Superior temporal gyrus (tissue), 1 donor: ENCODE data around the gene PPP5C.

Experiments used
- DNase-seq: peaks from one replicate; pipeline ENCODE4 v3.0.0-alpha.2; 2016; ENCODE audit errors: extremely low spot score

Gene PPP5C

GRCh38 chr19:46330319-46330918 lies 16.5 kb upstream of the PPP5C start:
- no peak for DNase-seq

- DNase-seq = no peak
Observed at GRCh38 chr19:46337487-46337886, 9.4 kb upstream of the PPP5C start.

- DNase-seq = no peak
Observed at GRCh38 chr19:46339446-46339845, 7.4 kb upstream of the PPP5C start.

- DNase-seq = no peak
Observed at GRCh38 chr19:46340051-46340659, 6.7 kb upstream of the PPP5C start.

DNA sequence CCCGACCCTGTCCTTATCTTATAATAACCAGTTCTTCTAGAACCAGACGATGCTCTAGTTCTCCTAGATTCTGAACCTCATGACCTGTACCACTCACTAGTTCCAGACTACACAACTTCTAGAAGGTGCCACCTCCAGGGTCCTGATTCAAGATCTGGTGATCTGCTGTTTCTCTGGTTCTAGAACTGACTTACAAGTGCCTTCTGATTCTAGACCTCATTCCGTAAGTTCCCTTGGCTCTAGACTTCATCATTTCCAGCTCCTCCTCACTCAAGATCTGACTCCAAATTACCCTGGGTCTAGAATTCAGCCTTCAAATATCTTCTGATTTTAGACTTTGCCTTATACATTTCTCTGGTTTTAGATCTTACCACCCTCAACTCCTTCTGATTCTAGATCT lies 5.0 kb upstream of the PPP5C start:
- no peak for DNase-seq

DNA sequence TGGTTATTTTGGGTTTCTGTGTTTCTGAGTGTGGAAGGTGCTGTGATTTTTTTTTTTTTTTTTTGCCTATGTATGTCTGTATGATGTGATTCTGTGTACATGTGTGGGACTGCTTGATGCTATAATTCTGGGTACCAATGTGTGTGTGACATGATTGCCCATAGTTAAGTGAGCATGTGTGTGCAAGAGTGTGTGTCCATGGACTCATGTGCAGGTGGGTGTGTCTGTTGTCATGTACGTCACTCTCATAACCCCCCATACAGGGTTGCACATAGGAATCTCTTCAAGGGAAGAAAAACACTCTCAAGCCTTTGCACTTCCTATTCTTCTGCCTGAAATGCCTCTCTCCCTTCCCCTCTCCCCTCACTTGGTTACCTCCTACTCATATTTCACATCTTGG lies 2.5 kb upstream of the PPP5C start:
- no peak for DNase-seq

GRCh38 chr19:46345157-46345556 lies 1.7 kb upstream of the PPP5C start:
- no peak for DNase-seq

- DNase-seq = no peak
Observed at GRCh38 chr19:46347572-46347883, 641 bp downstream of the PPP5C start.

DNA sequence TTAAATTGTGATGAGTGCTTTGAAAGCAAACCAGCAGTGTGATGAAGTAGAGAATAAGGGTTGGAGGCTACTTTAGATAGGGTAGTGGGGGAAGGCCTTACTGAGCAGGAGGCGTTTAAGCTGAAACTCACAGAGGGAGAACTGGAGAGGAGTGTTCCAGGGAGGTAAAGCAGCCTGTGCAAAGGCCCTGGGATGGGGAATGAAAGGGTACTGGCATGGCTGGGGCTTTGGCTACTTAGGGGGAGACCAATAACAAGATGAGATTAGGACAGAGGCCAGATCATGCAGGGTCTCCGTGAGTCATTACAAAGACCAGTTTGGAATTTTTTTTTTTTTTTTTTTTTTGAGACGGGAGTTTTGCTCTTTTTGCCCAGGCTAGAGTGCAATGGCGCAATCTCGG lies 1.1 kb downstream of the PPP5C start:
- no peak for DNase-seq

DNA sequence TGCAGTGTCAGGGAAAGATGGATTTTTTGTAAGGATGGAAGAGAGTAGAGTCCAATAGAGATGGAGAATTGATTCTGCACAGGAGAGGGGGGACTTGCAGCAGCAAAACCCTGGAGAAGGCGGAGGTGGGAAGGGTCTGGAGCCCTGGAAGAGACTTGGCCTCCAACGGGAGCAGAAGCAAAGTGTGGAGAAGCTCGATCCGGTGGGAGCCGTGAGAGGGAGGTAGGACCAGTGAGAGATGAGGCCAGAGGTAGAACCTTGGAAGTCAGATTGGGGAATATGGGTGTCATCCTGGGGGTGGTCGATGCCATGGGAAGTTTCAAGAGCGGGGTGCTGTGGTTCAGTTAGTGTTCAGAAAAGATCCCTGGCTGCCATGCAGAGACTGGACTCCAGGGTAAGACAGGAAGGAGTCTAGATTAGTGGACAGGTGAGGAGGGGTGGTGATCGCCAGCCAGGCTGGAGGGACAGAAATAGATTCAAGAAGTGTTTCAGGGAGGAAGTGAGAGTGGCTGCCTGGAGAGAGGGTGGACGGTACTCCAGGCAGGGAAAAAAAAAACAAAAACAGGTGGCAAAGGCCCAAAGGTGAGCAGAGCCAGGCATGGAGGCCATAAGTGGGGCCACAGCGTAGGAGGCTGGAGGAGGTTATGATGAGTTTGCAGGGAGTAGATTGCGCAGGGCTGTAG lies 2.6 kb downstream of the PPP5C start:
- no peak for DNase-seq

- no peak for DNase-seq
Observed at GRCh38 chr19:46350029-46350757, 3.3 kb downstream of the PPP5C start.

GRCh38 chr19:46350758-46351159 lies 3.9 kb downstream of the PPP5C start:
- no peak for DNase-seq

GRCh38 chr19:46351241-46352041 lies 4.6 kb downstream of the PPP5C start:
- DNase-seq = no peak

DNA sequence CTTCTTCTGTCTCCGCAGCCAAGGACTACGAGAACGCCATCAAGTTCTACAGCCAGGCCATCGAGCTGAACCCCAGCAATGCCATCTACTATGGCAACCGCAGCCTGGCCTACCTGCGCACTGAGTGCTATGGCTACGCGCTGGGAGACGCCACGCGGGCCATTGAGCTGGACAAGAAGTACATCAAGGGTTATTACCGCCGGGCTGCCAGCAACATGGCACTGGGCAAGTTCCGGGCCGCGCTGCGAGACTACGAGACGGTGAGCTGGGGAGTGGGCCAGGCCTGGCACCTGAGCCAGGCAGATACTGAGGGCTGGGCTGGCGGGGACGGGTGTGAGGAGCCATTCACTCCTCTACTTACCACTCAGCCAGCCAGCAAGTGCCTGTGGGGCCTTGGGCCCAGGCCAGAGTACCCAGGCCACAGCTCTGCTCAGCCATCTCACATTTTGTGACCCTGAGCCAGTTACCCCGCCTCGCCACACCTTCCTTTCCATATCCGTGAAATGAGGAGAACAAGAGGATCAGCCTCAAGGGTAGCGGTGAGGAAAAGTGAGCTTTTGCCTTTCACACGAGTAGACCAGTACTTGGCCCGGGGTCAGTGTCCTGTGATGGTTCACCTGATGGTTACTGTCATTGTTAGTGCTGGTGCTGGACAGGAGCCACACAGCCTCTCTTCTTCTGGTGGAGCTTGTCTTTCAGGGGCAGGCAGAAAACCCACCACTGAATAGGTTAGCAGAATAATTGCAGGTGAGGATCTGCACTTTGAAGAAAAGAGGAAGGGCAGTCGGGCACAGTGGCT lies 7.0 kb downstream of the PPP5C start:
- no peak for DNase-seq

- DNase-seq = no peak
Observed at GRCh38 chr19:46355234-46356148, 8.6 kb downstream of the PPP5C start.

DNA sequence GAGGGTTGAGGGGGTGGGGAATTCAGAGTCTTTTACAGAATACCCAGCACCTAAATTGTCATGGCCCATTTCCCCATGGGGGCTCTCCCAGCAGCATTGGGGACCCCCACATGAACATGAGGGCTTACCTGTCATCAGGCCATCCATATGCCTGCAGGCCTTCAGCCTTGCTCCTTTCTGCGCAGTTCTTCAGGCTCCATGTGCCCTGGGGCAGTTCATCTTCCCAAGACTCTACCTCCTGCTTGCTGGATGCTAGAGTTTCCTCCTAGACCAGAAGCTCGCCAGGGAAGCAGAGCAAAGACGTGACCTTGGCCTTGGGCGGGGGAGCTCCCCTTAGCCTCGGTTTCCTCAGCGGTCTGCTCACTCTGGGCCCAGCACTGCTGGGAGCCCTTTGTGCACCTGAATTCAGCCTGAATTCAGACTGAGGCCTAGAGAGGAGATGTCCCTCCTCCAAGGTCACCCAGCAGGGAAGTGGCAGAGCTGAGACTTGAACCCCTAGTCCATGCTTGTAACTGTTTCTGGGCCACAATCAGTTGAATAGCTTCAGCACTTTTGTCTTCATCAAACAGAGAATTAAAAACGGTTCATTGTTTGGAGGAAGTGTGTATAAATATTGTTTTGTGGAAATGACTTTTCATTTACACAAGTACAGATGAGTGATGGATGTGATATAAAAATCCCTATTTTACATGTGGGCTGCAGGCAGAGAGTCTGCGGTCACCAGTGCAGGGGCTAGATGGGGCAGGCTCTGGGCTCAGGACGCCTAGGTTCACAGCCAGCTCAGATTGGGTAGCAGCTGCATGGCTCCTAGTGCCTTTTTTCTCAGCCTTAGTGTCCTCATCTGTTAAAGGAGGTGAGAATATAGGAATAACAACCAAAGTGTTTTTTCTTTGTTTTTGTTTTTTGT lies 9.5 kb downstream of the PPP5C start:
- DNase-seq = no peak

GRCh38 chr19:46357846-46358583 lies 11.1 kb downstream of the PPP5C start:
- no peak for DNase-seq

GRCh38 chr19:46361915-46362314 lies 15.0 kb downstream of the PPP5C start:
- no peak for DNase-seq
